NCI-H446 treated with DMSO at 0.1 percent for 48 hours (cell line): ENCODE results near the gene POU2F2.

Source experiments
- DNase-seq: peaks from one replicate; lab custom pipeline; 2025; lab: John Stamatoyannopoulos, UW

The POU2F2 gene

DNA sequence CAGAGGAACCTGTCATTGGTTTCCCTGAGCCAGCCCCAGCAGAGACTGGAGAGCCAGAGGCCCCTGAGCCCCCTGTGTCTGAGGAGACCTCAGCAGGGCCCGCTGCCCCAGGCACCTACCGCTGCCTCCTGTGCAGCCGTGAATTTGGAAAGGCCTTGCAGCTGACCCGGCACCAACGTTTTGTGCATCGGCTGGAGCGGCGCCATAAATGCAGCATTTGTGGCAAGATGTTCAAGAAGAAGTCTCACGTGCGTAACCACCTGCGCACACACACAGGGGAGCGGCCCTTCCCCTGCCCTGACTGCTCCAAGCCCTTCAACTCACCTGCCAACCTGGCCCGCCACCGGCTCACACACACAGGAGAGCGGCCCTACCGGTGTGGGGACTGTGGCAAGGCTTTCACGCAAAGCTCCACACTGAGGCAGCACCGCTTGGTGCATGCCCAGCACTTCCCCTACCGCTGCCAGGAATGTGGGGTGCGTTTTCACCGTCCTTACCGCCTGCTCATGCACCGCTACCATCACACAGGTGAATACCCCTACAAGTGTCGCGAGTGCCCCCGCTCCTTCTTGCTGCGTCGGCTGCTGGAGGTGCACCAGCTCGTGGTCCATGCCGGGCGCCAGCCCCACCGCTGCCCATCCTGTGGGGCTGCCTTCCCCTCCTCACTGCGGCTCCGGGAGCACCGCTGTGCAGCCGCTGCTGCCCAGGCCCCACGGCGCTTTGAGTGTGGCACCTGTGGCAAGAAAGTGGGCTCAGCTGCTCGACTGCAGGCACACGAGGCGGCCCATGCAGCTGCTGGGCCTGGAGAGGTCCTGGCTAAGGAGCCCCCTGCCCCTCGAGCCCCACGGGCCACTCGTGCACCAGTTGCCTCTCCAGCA lies 52.1 kb downstream of the POU2F2 start:
- no peak for DNase-seq

DNA sequence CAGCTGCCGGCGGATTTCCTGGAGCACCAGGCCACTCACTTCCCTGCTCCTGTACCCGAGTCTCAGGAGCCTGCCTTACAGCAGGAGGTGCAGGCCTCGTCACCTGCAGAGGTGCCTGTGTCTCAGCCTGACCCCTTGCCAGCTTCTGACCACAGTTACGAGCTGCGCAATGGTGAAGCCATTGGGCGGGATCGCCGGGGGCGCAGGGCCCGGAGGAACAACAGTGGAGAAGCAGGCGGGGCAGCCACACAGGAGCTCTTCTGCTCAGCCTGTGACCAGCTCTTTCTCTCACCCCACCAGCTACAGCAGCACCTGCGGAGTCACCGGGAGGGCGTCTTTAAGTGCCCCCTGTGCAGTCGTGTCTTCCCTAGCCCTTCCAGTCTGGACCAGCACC lies 53.0 kb downstream of the POU2F2 start:
- DNase-seq: no peak

DNA sequence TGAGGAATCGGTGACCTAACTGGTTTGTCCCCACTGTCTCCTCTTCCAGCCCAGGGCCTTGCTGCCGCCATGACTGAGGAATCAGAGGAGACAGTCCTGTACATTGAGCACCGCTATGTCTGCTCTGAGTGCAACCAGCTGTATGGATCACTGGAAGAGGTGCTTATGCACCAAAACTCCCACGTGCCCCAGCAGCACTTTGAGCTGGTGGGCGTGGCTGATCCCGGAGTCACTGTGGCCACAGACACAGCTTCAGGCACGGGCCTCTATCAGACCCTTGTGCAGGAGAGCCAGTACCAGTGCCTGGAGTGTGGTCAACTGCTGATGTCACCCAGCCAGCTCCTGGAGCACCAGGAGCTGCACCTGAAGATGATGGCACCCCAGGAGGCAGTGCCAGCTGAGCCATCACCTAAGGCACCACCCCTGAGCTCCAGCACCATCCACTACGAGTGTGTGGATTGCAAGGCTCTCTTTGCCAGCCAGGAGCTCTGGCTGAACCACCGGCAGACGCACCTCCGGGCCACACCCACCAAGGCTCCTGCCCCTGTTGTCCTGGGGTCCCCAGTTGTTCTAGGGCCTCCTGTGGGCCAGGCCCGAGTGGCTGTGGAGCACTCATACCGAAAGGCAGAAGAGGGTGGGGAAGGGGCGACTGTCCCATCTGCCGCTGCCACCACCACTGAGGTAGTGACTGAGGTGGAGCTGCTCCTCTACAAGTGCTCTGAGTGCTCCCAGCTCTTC lies 53.5 kb downstream of the POU2F2 start:
- DNase-seq: no peak

DNA sequence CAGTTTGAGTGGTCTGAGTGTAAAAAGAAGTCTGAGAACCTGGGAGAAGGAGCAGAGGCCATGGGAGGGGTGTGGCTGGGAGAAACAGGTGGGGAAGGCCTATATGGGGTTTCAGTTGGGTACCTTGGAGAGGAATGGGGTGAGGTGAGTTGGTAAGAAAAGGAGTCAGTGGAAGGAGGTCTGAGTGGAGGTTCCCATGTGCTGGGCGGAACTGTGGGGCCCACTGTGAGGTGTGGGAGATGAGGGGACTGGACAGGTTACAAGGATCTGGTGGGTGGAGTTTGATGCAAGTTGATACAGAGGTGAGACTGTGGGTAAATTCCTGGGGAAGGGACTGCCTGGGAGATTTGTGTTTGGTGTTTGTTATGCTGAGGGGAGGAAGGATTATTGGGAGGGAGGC lies 54.2 kb downstream of the POU2F2 start:
- no peak for DNase-seq

DNA sequence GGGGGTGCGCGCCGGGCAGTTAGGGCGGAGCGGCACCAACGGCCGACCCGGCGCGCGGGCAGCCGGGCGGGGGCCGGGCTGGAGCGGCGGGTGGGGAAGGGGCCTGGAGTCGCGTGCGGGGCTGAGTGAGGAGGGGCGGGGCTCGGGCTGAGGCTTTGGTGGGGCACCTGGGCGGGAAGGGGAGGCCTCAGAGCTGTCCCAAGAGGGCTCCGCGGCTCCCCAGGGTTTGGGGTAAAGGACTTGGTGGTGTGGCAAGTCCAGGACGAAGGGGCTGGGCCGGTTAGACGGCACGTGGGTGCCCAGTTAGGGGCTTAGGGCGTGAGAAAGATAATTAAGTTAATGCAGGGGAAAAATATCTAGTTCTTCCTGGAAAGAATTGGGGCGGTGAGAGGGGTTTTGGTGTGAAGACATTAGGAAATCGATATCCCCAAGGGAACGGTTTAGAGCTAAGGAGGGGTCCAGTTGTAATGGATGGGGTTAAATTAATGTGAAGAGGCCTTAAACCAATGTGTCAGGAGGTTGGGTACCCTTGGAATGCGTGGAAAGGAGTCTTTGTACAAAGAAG lies 55.8 kb downstream of the POU2F2 start:
- no peak for DNase-seq

DNA sequence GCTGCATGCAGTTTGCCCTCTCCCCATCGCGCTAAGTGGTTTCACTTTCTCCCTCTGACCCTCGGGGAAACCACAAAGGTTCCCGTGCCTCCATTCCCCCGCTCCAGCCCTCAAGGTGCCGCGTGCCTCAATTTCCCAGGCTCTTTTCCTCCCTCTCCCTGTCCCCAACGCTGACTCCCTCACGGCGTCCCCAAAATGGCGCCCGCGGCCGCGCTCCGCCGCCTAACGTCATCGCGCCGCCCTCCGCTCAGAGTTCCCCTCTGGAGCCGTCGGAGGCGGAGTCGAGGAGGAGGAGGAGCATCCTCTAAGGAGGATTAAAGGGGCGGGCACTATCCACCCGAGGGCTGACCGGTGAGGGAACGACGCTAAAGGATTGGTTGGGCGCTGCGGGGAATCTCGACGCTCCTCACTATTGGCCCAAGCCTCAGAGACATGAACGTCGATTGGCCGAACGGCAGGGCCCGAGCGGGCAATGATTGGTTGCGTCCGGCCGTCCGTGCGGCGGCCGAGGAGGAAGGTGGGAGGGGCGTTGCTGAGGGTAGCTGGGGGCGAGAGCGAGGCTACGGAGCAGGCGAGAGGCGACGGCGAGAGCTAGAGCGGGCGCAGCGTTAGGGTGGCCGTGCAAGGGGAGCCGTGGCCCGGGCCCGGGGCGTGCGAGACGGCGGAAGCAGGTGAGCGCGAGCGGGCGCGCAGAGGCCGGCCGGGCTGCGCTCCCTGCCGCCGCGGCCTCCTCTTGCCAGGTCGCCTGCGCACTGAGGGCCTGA lies 56.4 kb downstream of the POU2F2 start, which contains the start of gene ZNF574:
TSS of gene ZNF574 (plus strand) at position 551 of the 764 bp plus-strand sequence. CDS start 2,441 bp downstream, outside the sequence.
- peak; percentile 100 for DNase-seq

- no peak for DNase-seq
Observed at GRCh38 chr19:42075364-42075615, 57.0 kb downstream of the POU2F2 start.

- DNase-seq: no peak
Observed at GRCh38 chr19:42074513-42075363, 57.5 kb downstream of the POU2F2 start.

DNA sequence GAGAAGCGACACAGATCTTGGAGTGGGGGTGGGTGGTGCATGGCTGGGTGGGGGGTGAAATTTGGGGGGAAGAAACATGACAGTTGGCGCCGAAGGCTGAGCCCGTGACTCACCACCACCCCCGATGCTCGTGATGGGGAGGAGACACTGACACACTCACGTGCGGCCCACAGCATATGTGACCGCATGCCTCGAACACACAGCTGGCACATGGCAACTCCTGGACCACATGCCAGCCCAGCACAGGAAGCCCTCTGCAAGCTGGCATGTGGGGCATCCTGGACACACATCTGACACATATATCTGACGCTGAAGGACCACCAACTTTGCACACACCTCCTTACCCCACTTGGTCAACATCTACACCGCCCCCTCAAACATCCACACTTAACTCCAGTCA lies 61.0 kb downstream of the POU2F2 start:
- no peak for DNase-seq

GRCh38 chr19:42069619-42070351 lies 62.5 kb downstream of the POU2F2 start, which contains the start of gene GRIK5:
GRIK5 (minus strand) TSS chr19:42070206; CDS start chr19:42065770, 4,436 bp downstream.
- DNase-seq: no peak

DNA sequence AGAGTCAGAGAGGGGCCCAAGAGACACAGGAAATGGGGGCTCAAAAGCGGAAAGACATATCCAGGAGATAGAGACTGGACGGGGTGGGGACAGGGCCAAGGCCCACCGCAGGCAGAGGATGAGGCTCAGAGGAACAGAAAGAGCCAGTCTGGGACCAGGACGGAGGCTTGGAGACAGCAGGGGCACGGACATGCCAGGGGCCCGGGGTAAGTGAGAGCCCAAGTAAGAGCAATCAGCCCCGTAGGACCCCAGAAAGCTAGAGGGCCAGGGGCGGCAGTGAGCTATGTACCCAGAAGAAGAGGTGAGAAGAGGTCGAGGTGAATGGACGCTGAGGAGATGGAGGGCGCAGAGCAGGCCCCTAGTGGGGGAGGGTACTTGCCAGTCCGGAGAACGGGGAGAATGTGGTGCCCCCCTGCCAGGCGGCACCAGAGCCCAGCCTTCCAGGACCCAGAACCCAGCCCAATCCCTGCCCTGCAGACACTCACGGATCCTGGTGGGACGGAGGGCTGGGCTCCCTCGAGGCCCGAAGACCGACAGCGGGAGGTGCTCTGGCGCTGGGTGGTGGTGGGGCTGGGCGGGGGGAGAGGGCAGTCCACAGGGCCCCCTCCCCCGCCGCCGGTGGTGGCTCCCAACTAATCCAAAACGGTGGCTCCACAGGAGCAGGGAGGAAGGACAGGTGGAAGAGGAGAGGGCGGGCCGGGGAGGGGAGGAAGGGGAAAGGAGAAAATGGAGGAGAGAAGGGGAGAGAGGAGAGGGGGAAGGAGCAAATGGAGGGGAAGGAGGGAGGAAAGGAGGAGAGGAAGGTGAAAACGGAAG lies 63.3 kb downstream of the POU2F2 start:
- no peak for DNase-seq

DNA sequence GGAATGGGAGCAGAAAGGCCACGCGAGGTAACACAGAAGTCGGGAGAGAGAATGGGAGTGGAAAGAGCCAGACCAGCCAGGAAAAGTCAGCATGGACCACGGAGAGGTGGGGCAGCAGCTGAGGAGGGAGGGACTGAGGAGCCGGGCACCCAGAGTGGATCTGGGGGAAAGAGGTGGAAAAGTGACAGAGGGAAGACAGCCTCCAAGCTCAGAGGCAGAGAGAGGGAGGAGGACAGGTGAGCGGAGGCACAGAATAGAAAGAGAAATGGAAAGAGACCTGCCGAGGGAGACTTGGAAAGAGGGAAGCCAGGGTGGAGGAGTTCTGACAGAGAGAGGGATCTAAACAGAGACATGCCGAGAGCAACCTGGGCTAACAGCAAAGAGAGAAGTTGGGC lies 63.9 kb downstream of the POU2F2 start:
- DNase-seq: no peak

DNA sequence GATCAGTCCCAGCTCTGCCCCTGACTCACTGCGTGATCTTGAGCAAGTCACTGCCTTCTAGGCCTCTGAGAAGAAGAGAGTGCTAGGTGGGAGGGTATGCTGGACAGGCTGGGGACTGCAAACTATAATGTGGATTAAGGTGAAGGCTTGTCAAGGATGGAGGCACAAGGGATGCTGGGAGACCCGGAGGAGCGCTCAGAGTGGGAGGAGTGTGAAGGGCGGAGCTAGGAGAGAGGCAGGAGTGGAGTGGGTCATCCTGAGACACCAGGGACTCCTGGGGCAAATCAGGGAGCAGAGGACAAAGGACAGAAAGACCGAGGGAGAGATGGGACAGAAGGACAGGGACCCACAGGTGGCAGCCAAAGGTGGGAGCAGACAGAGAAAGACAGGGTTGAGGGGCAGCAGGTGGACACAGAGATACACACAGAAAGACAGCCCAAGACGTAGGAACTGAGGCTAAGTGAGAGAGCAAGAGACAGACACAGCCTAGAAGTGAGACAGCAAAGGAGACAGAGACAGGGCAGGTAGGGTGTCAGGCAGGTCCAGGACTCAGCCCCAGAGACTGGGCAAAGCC lies 64.8 kb downstream of the POU2F2 start:
- no peak for DNase-seq

GRCh38 chr19:42066075-42066754 lies 66.0 kb downstream of the POU2F2 start:
- peak; percentile 6 for DNase-seq

DNA sequence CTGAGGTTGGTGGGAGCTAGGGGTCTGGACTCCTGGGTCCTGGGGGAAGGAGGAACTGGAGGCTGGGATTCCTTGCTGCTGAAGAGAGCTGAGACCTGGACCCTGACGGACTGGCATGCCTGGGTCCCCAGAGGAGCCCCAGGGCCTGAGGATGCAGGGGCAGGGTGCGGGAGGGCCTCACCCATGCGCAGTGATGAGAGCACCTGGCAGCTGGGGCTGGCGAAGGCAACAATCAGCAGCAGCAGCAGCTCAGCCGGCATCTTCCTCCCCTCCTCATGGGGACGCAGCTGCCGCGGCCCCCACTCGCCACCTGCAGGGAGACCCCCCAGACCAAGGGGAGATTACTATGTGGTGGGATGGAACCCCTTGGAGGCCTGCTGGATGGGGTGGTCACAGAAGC lies 66.7 kb downstream of the POU2F2 start:
- no peak for DNase-seq

DNA sequence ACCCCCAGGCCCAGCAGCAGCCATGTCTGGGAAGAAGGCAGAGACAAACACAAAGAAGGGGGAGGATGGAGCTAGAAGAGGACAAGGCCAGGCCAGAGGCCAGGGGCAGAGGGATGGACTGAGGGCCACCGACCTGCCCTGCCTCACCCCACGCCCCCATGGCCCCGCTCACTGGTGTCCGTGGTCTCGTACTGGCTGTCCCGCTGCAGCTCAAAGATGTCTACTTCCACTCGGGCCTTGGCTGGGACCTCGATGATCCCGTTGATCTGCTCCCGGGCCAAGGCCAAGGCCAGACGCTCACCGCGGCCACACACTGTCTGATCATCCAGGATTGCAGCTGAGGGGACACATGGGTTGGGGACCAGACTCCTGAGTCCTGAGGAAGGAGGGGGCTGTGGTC lies 67.2 kb downstream of the POU2F2 start:
- DNase-seq: no peak

- DNase-seq: no peak
Observed at GRCh38 chr19:42064432-42064831, 67.8 kb downstream of the POU2F2 start.

DNA sequence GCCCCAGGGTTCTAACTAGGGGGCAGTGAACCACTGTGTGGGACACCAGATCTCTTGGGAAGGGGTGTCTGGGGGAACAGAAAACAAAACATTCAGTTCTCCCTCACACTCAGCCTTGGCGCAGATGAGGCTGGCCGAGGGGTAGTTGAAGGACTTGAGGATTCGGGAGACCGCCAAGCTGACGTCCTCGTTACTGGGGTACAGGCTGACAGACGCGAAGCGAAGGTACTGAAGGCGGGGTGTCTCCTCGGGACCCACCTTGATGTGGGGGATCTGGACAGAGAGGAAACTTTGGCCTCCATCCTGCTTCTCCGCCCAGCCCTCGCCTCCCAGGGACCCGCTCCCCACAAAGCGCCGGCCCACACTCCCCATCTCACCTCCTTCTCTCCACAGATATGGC lies 69.9 kb downstream of the POU2F2 start:
- DNase-seq: no peak

DNA sequence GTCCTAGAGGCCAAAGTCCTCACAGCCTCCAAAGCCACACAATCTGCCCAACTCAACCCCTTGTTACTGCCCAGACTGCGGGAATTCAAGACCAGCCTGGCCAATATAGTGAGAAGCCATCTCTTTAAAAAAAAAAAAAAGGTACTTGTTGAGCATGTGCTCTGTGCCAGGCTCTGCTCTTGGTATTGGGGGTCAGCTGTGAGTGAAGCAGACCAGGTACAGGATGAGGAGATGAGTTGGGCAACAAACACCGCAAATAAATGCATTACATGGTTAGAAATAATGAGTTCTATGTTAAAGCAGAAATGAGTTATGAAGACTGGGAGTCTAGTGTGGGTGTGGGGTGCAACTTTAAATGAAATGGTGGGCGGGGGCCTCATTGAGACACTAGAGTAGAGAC lies 72.1 kb downstream of the POU2F2 start:
- DNase-seq: no peak
